ENCODE measurements around the gene FRMD4A.

GRCh38 chr10:13868528-13869294 lies 462.0 kb downstream of the FRMD4A start:
- no peak for TF ChIP-seq CTCF (IDR thresholded peaks at IDR 0.05)
- no peak for TF ChIP-seq POLR2A (IDR thresholded peaks at IDR 0.05)
- TF ChIP-seq POLR2AphosphoS5 (IDR thresholded peaks at IDR 0.05) = no peak
- TF ChIP-seq EP300 (IDR thresholded peaks at IDR 0.05; ENCODE audit: low read depth) = no peak
